A549 (cell line): ENCODE data around the gene SLC10A1.

Source experiments
- CTCF ChIP-seq: fragments of >200 bp; sonication (Bioruptor Twin); formaldehyde crosslinking; IDR thresholded peaks from 3 replicates; pipeline ENCODE4 v1.5.1; 2016
- JUNB ChIP-seq: fragments of >200 bp; sonication (Bioruptor Twin); formaldehyde crosslinking; IDR thresholded peaks from 2 replicates; pipeline ENCODE4 v1.6.1; 2016
- RAD21 ChIP-seq, 2 experiments: fragments of >200 bp in 1 of 2; sonication (Bioruptor Twin) in 1 of 2; formaldehyde crosslinking in 1 of 2; IDR thresholded peaks in 1 of 2; conservative IDR thresholded peaks in 1 of 2; 2 replicates in 1 of 2; 3 replicates in 1 of 2; pipeline ENCODE4 v1.6.1; 2012 to 2018; ENCODE audit warnings: inconsistent platforms in 1 of 2
- RNF2 ChIP-seq: fragments of 200-600 bp; sonication (generic); IDR thresholded peaks from 2 replicates; pipeline ENCODE4 v1.6.1; 2016; ENCODE audit warnings: low read depth, mild to moderate bottlenecking, antibody characterized with exemption, moderate library complexity, borderline replicate concordance
- ZC3H11A ChIP-seq: fragments of 450-650 bp; IDR thresholded peaks from 2 replicates; pipeline ENCODE4 v1.6.1; 2014; ENCODE audit warnings: antibody characterized with exemption, mild to moderate bottlenecking

- TF ChIP-seq RAD21 (conservative IDR thresholded peaks at IDR 0.05 in 1 of 2, IDR thresholded peaks at IDR 0.05 in 1 of 2) (no peak), RNF2 (no peak), JUNB (no peak), ZC3H11A (no peak), CTCF (no peak)
These were observed 14.8 kb upstream of the SLC10A1 start for GRCh38 chr14:69811868-69812252.
